Astrocyte of the cerebellum (primary cell): Measurements from ENCODE around the gene CCDC60.
"Not testable (repeated sequence)": the region's sequence is repeated elsewhere in the genome, so short reads cannot be mapped to it uniquely, and the experiment has no call there.

Experiments used
- DNase-seq: peaks from one replicate; pipeline ENCODE4 v3.0.0-alpha.2; 2011; ENCODE audit warnings: low read depth
- H3K4me3 ChIP-seq: 2 replicates; pipeline ENCODE4 v1.5.1; 2011; ENCODE audit warnings: mild to moderate bottlenecking, low read depth, low read length, moderate library complexity
- CTCF ChIP-seq: IDR thresholded peaks from 2 replicates; pipeline ENCODE4 v1.5.1; 2012; ENCODE audit warnings: low read length, low read depth, moderate library complexity, mild to moderate bottlenecking; ENCODE audit errors: missing control alignments
- in situ Hi-C: cut with HindIII; loops from 2 replicates; pipeline ENCODE4 v1.10.0; 2017; ENCODE audit warnings: low sequenced_read_pairs

Gene CCDC60

GRCh38 chr12:119343130-119343529, 8.6 kb downstream of the CCDC60 start:
- TF ChIP-seq CTCF: no peak
- in situ Hi-C loops: loop anchor here (5.0 kb wide), 1 partner anchor 34 kb away; no protein-coding TSS in a partner anchor
- DNase-seq: no peak
- H3K4me3 ChIP-seq: no peak overlapping the region

- no peak overlapping the region for H3K4me3 ChIP-seq
- in situ Hi-C loops: no loop called here
These were observed 19.6 kb downstream of the CCDC60 start for GRCh38 chr12:119354172-119354571.

GRCh38 chr12:119360366-119360765, 25.8 kb downstream of the CCDC60 start:
- DNase-seq, H3K4me3 ChIP-seq, in situ Hi-C loops: not testable (repeated sequence)

More at GRCh38 chr12:119354172-119354571, 19.6 kb downstream of the CCDC60 start:
- TF ChIP-seq CTCF: no peak
- DNase-seq: no peak

GRCh38 chr12:119363037-119363436, 28.5 kb downstream of the CCDC60 start:
- no peak overlapping the region for H3K4me3 ChIP-seq
- in situ Hi-C loops: no loop called here
- no peak for DNase-seq
- TF ChIP-seq CTCF: no peak

- H3K4me3 ChIP-seq: no peak overlapping the region
- DNase-seq: no peak
- no peak for TF ChIP-seq CTCF
- in situ Hi-C loops: no loop called here
These were observed 29.0 kb downstream of the CCDC60 start for GRCh38 chr12:119363490-119363889.

GRCh38 chr12:119365451-119365850, 30.9 kb downstream of the CCDC60 start:
- no peak for TF ChIP-seq CTCF
- no peak overlapping the region for H3K4me3 ChIP-seq
- in situ Hi-C loops: no loop called here
- no peak for DNase-seq

GRCh38 chr12:119366007-119366406, 31.5 kb downstream of the CCDC60 start:
- no peak for TF ChIP-seq CTCF
- in situ Hi-C loops: no loop called here
- no peak for DNase-seq
- no peak overlapping the region for H3K4me3 ChIP-seq
